Upper lobe of right lung (tissue), 1 donor: ENCODE data around the gene CEACAM21. TPM values are rescaled to one million over a fixed set of nuclear protein-coding genes. Genes with fewer than 3 reads are reported as not detected.

Source experiments
- ATAC-seq: fragments of 200-7000 bp; cut with Tn5 transposase; one replicate; pipeline ENCODE4 v1.9.1; 2020; ENCODE audit warnings: mild to moderate bottlenecking, moderate library complexity
- DNase-seq: peaks from one replicate; pipeline ENCODE4 v3.0.0-alpha.2; 2020
- H3K27ac ChIP-seq: fragments of 200-600 bp; one replicate; pipeline ENCODE4 v1.8.0; 2022
- H3K27me3 ChIP-seq: fragments of 200-600 bp; one replicate; pipeline ENCODE4 v1.8.0; 2022; ENCODE audit warnings: mild to moderate bottlenecking
- H3K36me3 ChIP-seq: fragments of 200-600 bp; one replicate; pipeline ENCODE4 v1.8.0; 2022
- H3K4me1 ChIP-seq: fragments of 200-600 bp; one replicate; pipeline ENCODE4 v1.8.0; 2022
- H3K4me3 ChIP-seq: fragments of 200-600 bp; one replicate; pipeline ENCODE4 v1.8.0; 2022; ENCODE audit warnings: mild to moderate bottlenecking
- H3K9me3 ChIP-seq: fragments of 200-600 bp; one replicate; pipeline ENCODE4 v1.8.0; 2022
- CTCF ChIP-seq: fragments of 200-600 bp; IDR thresholded peaks from one replicate; pipeline ENCODE4 v1.8.0; 2022; ENCODE audit warnings: antibody characterized with exemption
- intact Hi-C: fragments of 100-400 bp; cut with DNase I; formaldehyde crosslinking; loops from one replicate; pipeline ENCODE4 v1.11.0; 2022
- total RNA-seq: library from RNA; stranded (reverse); fragmentation: NEBNext Ultra II Directional; extraction: Animal tissue kit (Norgen Biotek cat#: 25700); gene quantifications from one replicate; pipeline ENCODE4 v1.2.1, GENCODE V29; 2021
- donor health status: DM: no; HTN: yes; CAD: no; lungs with severe emphysema.

Gene CEACAM21
- total RNA-seq, 1 donor from 2014 or later = 16.3 TPM

- Histone ChIP-seq H3K4me3 (no peak overlapping the region), H3K36me3 (no peaks in the 10 kb centered on the region), H3K27me3 (peaks cover 5% of the 10 kb centered on the region), H3K27ac (no peak overlapping the region), H3K9me3 (no peaks in the 10 kb centered on the region), H3K4me1 (no peaks in the 10 kb centered on the region)
- intact Hi-C loops = no loop called here
- ATAC-seq (no peak), DNase-seq (no peak)
- TF ChIP-seq CTCF = no peak
Observed at GRCh38 chr19:41589371-41589770, 13.4 kb downstream of the CEACAM21 start.

- H3K27me3 ChIP-seq = peaks cover 8% of the 10 kb centered on the region
- no peak for DNase-seq
- peak; percentile 9 for ATAC-seq
- no peak for TF ChIP-seq CTCF
- peaks cover 7% of the 10 kb centered on the region for H3K4me1 ChIP-seq
- no peaks in the 10 kb centered on the region for H3K36me3 ChIP-seq
- H3K9me3 ChIP-seq = no peaks in the 10 kb centered on the region
- no peak overlapping the region for H3K27ac ChIP-seq
- no peak overlapping the region for H3K4me3 ChIP-seq
- intact Hi-C loops = no loop called here
Observed at GRCh38 chr19:41590936-41591335, 15.0 kb downstream of the CEACAM21 start.

GRCh38 chr19:41591951-41592562 is 16.1 kb downstream of the CEACAM21 start:
- TF ChIP-seq CTCF = no peak
- peaks cover 18% of the 10 kb centered on the region for H3K27me3 ChIP-seq
- ATAC-seq = no peak

GRCh38 chr19:41595258-41595889 is 19.4 kb downstream of the CEACAM21 start:
- DNase-seq (no peak), ATAC-seq (peak; percentile 89)
- intact Hi-C loops = no loop called here
- no peaks in the 10 kb centered on the region for H3K36me3 ChIP-seq
- H3K27ac ChIP-seq = no peak overlapping the region
- TF ChIP-seq CTCF = peak; percentile 73
- peaks cover 7% of the 10 kb centered on the region for H3K4me1 ChIP-seq
- no peaks in the 10 kb centered on the region for H3K9me3 ChIP-seq
- H3K27me3 ChIP-seq = peaks cover 29% of the 10 kb centered on the region
- no peak overlapping the region for H3K4me3 ChIP-seq

More at GRCh38 chr19:41591951-41592562, 16.1 kb downstream of the CEACAM21 start:
- no peak overlapping the region for H3K4me3 ChIP-seq
- no peaks in the 10 kb centered on the region for H3K36me3 ChIP-seq
- no peak overlapping the region for H3K27ac ChIP-seq
- peaks cover 7% of the 10 kb centered on the region for H3K4me1 ChIP-seq
- no peak for DNase-seq
- H3K9me3 ChIP-seq = no peaks in the 10 kb centered on the region
- intact Hi-C loops = no loop called here

GRCh38 chr19:41595890-41596280 is 19.9 kb downstream of the CEACAM21 start:
- no peaks in the 10 kb centered on the region for H3K9me3 ChIP-seq
- no peak overlapping the region for H3K4me3 ChIP-seq
- intact Hi-C loops = no loop called here
- no peaks in the 10 kb centered on the region for H3K36me3 ChIP-seq
- H3K4me1 ChIP-seq = peaks cover 7% of the 10 kb centered on the region
- no peak for DNase-seq
- TF ChIP-seq CTCF = no peak
- ATAC-seq = no peak
- H3K27me3 ChIP-seq = peaks cover 29% of the 10 kb centered on the region
- no peak overlapping the region for H3K27ac ChIP-seq
